ENCODE results near the gene RTF2. TPM values are rescaled to one million over a fixed set of nuclear protein-coding genes. Genes with fewer than 3 reads are reported as not detected.

Gene RTF2
- total RNA-seq, 2 experiments from 2014 or later = 118 to 125 TPM

DNA sequence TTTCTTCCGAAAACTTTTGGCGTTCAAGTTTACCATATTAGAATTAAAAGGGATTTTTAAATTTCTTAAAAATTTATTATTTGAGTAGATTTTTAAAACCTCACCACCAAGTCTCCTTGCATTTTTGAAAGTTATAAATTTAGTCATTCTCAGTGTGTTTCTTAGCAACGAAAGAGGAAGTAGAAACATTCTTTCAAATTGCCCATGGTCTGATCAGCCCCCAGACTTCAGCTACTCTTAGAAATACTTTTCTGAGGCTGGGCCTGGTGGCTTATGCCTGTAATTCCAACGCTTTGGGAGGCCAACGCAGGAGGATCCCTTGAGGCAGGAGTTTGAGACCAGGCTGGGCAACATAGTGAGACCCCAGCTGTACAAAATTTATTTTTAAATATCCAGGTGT lies 15.1 kb upstream of the RTF2 start:
- ATAC-seq (no peak), DNase-seq (no peak)
- Mint-ChIP-seq H3K4me3 (no peak overlapping the region), H3K4me1 (ENCODE audit: low read depth) (peaks cover 36% of the 10 kb centered on the region), H3K36me3 (ENCODE audit: low read depth) (peaks cover 67% of the 10 kb centered on the region), H3K27ac (no peak overlapping the region), H3K27me3 (ENCODE audit: low read depth) (no peaks in the 10 kb centered on the region), H3K9me3 (ENCODE audit: insufficient read depth) (no peaks in the 10 kb centered on the region)
- POLR2A ChIA-PET = interaction anchor here (1.2 kb wide), 1 partner anchor 42 kb away, joined by 3 read pairs; the partner anchor contains the start of gene CASS4
- CTCF ChIA-PET = interaction anchor here (1.8 to 2.2 kb wide), 2 partner anchors 11 kb away, joined by 7 to 9 read pairs; no protein-coding TSS in a partner anchor

DNA sequence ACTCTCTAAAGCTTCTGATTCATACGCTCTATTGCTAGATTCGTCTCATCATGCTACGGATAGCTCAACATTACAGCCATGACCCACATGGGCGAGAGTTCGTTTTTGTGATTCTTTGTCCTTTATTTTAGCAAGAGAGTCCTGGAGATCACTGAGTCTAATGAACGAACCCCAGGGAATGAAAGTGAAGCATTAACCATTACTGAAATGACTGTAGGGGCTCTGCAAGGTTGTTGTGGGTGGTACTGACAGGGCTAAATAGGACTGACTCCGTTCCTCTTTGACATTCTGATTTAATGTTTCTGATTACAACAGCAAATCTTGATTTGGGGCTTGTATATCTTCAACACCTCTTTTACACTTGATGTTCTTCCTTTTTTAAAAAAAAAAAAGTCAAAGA lies 13.7 kb upstream of the RTF2 start:
- Mint-ChIP-seq H3K27me3 (ENCODE audit: low read depth) (no peaks in the 10 kb centered on the region), H3K9me3 (ENCODE audit: insufficient read depth) (no peaks in the 10 kb centered on the region), H3K4me1 (ENCODE audit: low read depth) (peaks cover 45% of the 10 kb centered on the region), H3K4me3 (no peak overlapping the region), H3K36me3 (ENCODE audit: low read depth) (peaks cover 68% of the 10 kb centered on the region), H3K27ac (peak overlapping the region; percentile 53)
- DNase-seq (no peak), ATAC-seq (peak; percentile 54)
- ChIA-PET POLR2A (no interaction called here), CTCF (interaction anchor here (1.8 to 2.2 kb wide), 2 partner anchors 9 to 12 kb away, joined by 7 to 9 read pairs; no protein-coding TSS in a partner anchor)

DNA sequence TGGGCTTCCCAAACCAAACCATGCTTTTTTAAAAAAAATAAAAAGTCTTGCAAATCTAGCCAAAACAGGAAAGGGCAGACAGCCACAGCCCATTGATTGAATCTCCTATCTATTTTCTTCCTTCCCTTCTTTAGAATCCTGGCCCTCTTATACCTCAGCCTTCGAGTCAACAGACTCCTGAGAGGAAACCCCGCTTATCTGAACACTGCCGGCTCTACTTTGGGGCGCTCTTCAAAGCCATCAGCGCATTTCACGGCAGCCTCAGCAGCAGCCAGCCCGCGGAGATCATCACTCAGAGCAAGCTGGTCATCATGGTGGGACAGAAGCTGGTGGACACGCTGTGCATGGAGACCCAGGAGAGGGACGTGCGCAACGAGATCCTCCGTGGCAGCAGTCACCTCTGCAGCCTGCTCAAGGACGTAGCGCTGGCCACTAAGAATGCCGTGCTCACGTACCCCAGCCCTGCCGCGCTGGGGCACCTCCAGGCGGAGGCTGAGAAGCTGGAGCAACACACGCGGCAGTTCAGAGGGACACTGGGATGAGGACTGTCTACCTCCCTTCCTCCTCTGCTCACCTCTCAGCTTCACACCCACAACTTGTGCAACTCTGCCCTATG lies 10.1 kb upstream of the RTF2 start:
- Mint-ChIP-seq H3K36me3 (ENCODE audit: low read depth) (peaks cover 61% of the 10 kb centered on the region), H3K4me1 (ENCODE audit: low read depth) (peaks cover 73% of the 10 kb centered on the region), H3K9me3 (ENCODE audit: insufficient read depth) (no peaks in the 10 kb centered on the region), H3K27me3 (ENCODE audit: low read depth) (no peaks in the 10 kb centered on the region), H3K4me3 (no peak overlapping the region), H3K27ac (no peak overlapping the region)
- CTCF ChIA-PET = interaction anchor here (0.9 kb wide), 1 partner anchor 11 kb away, joined by 3 read pairs; no protein-coding TSS in a partner anchor
- POLR2A ChIA-PET = interaction anchor here (1.0 kb wide), 1 partner anchor 66 kb away, joined by 3 read pairs; the partner anchor contains the start of genes AURKA and CSTF1
- DNase-seq (no peak), ATAC-seq (no peak)

DNA sequence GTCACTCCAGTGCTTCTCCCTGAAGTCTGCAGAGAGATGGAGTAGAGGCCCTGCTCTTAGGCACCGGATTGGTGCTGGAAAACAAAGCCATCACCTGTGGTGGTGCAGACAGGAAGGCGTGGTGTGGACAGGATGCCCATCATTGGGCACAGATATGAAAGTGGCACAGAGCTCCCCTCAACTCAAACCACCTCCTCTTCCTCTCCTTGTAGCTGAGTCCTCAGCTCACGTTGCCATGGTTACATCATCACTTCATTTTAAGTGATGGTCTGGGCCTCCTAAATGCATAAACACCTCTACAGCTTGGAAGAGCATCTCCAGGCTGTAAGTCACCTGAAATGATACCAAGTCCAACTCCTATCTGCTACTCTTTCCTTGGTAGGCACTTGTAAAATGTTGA lies 8.0 kb upstream of the RTF2 start:
- Mint-ChIP-seq H3K36me3 (ENCODE audit: low read depth) (peaks cover 50% of the 10 kb centered on the region), H3K4me3 (peak overlapping the region; percentile 37), H3K27ac (peak overlapping the region; percentile 84), H3K27me3 (ENCODE audit: low read depth) (no peaks in the 10 kb centered on the region), H3K9me3 (ENCODE audit: insufficient read depth) (no peaks in the 10 kb centered on the region), H3K4me1 (ENCODE audit: low read depth) (peaks cover 70% of the 10 kb centered on the region)
- POLR2A ChIA-PET = interaction anchor here (0.6 to 2.9 kb wide), 3 partner anchors 17 to 68 kb away, joined by 5 to 9 read pairs (median 6); partner anchors contain the start of genes AURKA, CASS4 and CSTF1
- DNase-seq (peak; percentile 84), ATAC-seq (peak; percentile 93)
- CTCF ChIA-PET = interaction anchor here (0.6 kb wide), 1 partner anchor 40 kb away, joined by 3 read pairs; no protein-coding TSS in a partner anchor

DNA sequence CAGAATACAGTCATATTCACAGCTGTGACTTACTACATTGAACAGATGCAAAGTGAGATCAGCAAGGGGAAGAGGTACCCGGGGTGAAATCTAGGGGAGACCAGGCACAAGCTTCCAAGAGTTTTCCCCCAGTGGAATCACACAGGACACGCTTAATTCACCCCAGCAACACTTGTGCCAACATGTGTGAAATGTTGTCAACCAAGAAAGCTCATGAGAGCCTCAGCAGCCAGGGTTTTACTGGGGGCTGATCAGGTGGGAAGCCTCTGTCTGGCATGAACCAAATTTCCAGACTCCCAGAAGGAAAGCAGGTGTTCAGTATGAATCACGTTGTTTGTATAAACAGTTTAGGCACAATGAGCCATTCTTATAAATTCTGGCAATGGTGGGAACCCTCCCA lies 6.9 kb upstream of the RTF2 start:
- no peak for DNase-seq
- H3K27ac Mint-ChIP-seq = peak overlapping the region; percentile 84
- no peaks in the 10 kb centered on the region for H3K27me3 Mint-ChIP-seq (ENCODE audit: low read depth)
- ATAC-seq = no peak
- no peak overlapping the region for H3K4me3 Mint-ChIP-seq
- peaks cover 47% of the 10 kb centered on the region for H3K36me3 Mint-ChIP-seq (ENCODE audit: low read depth)
- ChIA-PET POLR2A (interaction anchor here (1.6 to 2.9 kb wide), 2 partner anchors 50 to 70 kb away, joined by 6 to 9 read pairs; partner anchors contain the start of genes AURKA, CASS4 and CSTF1), CTCF (interaction anchor here (1.3 kb wide), 1 partner anchor 43 kb away, joined by 3 read pairs; no protein-coding TSS in a partner anchor)
- H3K4me1 Mint-ChIP-seq (ENCODE audit: low read depth) = peaks cover 81% of the 10 kb centered on the region
- no peaks in the 10 kb centered on the region for H3K9me3 Mint-ChIP-seq (ENCODE audit: insufficient read depth)

DNA sequence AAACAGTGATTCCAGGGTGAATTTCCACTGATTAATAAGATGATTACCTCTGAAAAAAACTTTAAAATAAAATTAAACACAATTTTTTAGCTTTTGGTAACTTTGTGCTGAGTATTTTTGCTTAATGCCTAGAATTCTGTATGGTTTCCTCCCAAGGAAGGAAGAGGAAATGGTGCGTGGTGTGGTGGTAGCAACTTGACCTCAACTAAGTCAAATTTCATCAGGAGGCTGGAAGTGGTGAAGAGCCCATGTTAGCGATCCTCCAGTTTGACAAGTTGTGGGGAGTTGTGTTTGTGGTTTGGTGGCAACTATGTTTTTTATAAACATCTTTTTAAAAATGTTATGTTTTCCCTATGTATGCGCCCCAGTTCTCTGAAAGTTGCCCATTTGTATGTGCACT lies 5.0 kb upstream of the RTF2 start:
- Mint-ChIP-seq H3K27ac (peak overlapping the region; percentile 82), H3K9me3 (ENCODE audit: insufficient read depth) (no peaks in the 10 kb centered on the region), H3K27me3 (ENCODE audit: low read depth) (no peaks in the 10 kb centered on the region), H3K4me1 (ENCODE audit: low read depth) (peaks cover 78% of the 10 kb centered on the region), H3K36me3 (ENCODE audit: low read depth) (peaks cover 38% of the 10 kb centered on the region), H3K4me3 (peak overlapping the region; percentile 64)
- DNase-seq (peak; percentile 72), ATAC-seq (peak; percentile 13)
- ChIA-PET CTCF (interaction anchor here (0.9 to 2.3 kb wide), 10 partner anchors 9 to 71 kb away, joined by 3 to 10 read pairs (median 4); partner anchors contain the start of genes AURKA, CASS4 and CSTF1), POLR2A (interaction anchor here (1.7 to 2.9 kb wide), 2 partner anchors 45 to 52 kb away, joined by 6 to 9 read pairs; partner anchors contain the start of gene CASS4)

DNA sequence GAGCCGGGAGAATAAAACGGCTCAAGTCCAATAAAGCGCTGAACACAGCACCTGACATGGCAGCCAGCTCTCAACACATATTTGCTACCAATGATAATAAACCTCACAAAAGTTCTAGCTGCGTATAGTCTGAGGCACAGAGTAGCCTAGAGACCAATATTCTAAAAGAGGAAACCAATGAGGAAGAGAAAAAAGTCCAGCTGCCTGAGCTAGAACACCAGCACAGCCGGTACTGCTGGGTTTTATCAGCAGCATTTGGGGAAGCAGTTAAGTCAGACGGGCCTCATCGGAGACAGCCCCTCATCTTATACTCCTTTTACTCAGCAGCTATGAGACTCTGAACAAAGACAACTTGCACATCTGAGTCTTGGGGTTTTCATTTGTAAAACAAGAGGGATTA lies 2.4 kb upstream of the RTF2 start:
- no peaks in the 10 kb centered on the region for H3K9me3 Mint-ChIP-seq (ENCODE audit: insufficient read depth)
- no peaks in the 10 kb centered on the region for H3K27me3 Mint-ChIP-seq (ENCODE audit: low read depth)
- no peak overlapping the region for H3K27ac Mint-ChIP-seq
- no peak for DNase-seq
- no peak for ATAC-seq
- no peak overlapping the region for H3K4me3 Mint-ChIP-seq
- ChIA-PET CTCF (interaction anchor here (0.8 kb wide), 1 partner anchor 44 kb away, joined by 3 read pairs; no protein-coding TSS in a partner anchor), POLR2A (no interaction called here)
- H3K4me1 Mint-ChIP-seq (ENCODE audit: low read depth) = peaks cover 77% of the 10 kb centered on the region
- peaks cover 31% of the 10 kb centered on the region for H3K36me3 Mint-ChIP-seq (ENCODE audit: low read depth)

DNA sequence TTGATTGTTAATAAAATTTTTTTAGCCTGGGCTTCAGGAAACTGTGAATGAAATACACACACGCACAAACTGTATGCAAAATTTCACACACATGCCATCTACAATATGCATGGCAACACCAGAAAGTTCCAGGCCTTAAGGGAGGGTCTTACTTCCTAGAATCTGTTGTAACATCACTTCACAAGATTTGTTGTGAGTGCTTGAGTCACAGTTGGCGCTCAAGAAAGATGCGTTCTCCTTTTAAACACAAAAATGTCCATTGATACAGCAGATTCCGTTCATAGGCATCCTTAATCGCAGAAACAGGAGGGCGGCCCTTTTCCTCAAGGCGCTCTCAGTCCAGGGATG lies 485 bp upstream of the RTF2 start:
- Mint-ChIP-seq H3K4me1 (ENCODE audit: low read depth) (peaks cover 71% of the 10 kb centered on the region), H3K27me3 (ENCODE audit: low read depth) (no peaks in the 10 kb centered on the region), H3K9me3 (ENCODE audit: insufficient read depth) (no peaks in the 10 kb centered on the region), H3K4me3 (peak overlapping the region; percentile 100), H3K36me3 (ENCODE audit: low read depth) (peaks cover 23% of the 10 kb centered on the region), H3K27ac (peak overlapping the region; percentile 100)
- ChIA-PET CTCF (interaction anchor here (1.0 to 2.6 kb wide), 5 partner anchors 29 to 70 kb away, joined by 3 to 15 read pairs (median 4); partner anchors contain the start of gene CASS4), POLR2A (interaction anchor here (0.6 to 2.0 kb wide), 4 partner anchors 50 to 94 kb away, joined by 3 to 16 read pairs (median 8); partner anchors contain the start of genes AURKA, CASS4 and CSTF1)
- ATAC-seq = no peak
- DNase-seq = no peak

DNA sequence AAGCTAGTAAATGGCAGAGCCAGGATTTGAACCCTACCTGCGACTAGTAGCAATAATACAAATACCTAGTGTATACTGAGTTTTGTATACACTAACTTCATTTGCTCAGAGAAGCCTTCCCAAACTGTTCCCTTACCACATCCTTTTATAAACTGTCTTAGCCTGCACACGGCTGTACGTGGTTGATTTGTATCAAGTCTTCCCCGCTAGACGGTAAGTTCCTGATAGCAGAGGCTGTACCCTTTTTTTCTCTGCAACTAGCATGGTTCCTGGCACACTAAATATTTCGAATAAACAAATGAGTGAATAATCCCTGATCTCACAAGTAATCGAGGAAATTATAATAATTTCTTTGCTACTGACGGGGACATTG lies 636 bp downstream of the RTF2 start:
- ATAC-seq = peak; percentile 9
- no peak for DNase-seq
- Mint-ChIP-seq H3K27me3 (ENCODE audit: low read depth) (no peaks in the 10 kb centered on the region), H3K36me3 (ENCODE audit: low read depth) (peaks cover 30% of the 10 kb centered on the region), H3K4me3 (peak overlapping the region; percentile 100), H3K27ac (peak overlapping the region; percentile 100), H3K4me1 (ENCODE audit: low read depth) (peaks cover 59% of the 10 kb centered on the region), H3K9me3 (ENCODE audit: insufficient read depth) (no peaks in the 10 kb centered on the region)
- POLR2A ChIA-PET = interaction anchor here (1.0 to 2.0 kb wide), 7 partner anchors 25 to 77 kb away, joined by 3 to 16 read pairs (median 4); partner anchors contain the start of genes AURKA, CASS4 and CSTF1
- CTCF ChIA-PET = interaction anchor here (1.0 to 2.6 kb wide), 7 partner anchors 47 to 77 kb away, joined by 3 to 15 read pairs (median 6); partner anchors contain the start of genes AURKA, CASS4 and CSTF1

DNA sequence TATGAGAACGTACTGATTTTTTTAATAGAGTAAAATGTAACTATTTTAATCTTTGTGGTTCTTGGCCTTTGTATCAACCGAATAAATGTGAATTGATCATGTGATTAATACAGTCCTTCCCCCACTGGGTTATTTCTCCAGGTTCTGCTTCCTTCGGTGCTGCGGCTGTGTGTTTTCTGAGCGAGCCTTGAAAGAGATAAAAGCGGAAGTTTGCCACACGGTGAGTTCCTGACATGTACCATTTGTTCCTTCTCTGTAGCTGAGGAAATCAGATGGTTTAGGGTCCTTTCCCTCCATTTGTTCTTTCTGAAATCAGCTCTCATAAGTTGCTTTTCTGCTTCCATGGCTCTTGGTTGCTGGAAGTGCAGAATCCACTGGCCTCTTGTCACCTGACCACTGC lies 15.5 kb downstream of the RTF2 start:
- peaks cover 21% of the 10 kb centered on the region for H3K4me1 Mint-ChIP-seq (ENCODE audit: low read depth)
- no peaks in the 10 kb centered on the region for H3K27me3 Mint-ChIP-seq (ENCODE audit: low read depth)
- H3K36me3 Mint-ChIP-seq (ENCODE audit: low read depth) = peaks cover 80% of the 10 kb centered on the region
- ChIA-PET CTCF (no interaction called here), POLR2A (interaction anchor here (0.9 to 1.0 kb wide), 2 partner anchors 10 to 92 kb away, joined by 3 to 4 read pairs; partner anchors contain the start of genes AURKA and CSTF1)
- peak overlapping the region; percentile 58 for H3K4me3 Mint-ChIP-seq
- peak overlapping the region; percentile 83 for H3K27ac Mint-ChIP-seq
- no peak for DNase-seq
- peak; percentile 38 for ATAC-seq
- no peaks in the 10 kb centered on the region for H3K9me3 Mint-ChIP-seq (ENCODE audit: insufficient read depth)

DNA sequence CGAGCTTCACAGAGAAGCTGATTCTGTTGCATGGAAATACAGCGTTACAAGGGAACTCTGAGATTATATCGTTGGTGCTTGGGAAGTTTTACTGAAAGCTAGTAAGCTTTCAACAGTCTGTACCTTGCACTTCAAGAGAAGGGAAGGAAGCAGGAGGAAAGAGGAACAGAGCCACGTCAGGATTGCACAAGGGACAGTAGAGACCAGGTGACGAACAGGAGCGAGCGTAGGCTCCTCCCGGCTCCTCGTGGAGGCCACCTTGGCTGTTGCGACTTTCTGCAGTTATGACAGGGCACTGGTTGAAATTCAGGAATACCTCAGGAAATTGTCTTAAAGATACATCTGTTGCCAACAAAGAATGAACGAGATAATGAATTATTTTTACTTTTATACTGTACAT lies 18.8 kb downstream of the RTF2 start:
- no peaks in the 10 kb centered on the region for H3K27me3 Mint-ChIP-seq (ENCODE audit: low read depth)
- ChIA-PET POLR2A (no interaction called here), CTCF (no interaction called here)
- H3K27ac Mint-ChIP-seq = no peak overlapping the region
- H3K4me1 Mint-ChIP-seq (ENCODE audit: low read depth) = peaks cover 21% of the 10 kb centered on the region
- no peak overlapping the region for H3K4me3 Mint-ChIP-seq
- DNase-seq = no peak
- ATAC-seq = no peak
- H3K36me3 Mint-ChIP-seq (ENCODE audit: low read depth) = peaks cover 69% of the 10 kb centered on the region
- H3K9me3 Mint-ChIP-seq (ENCODE audit: insufficient read depth) = no peaks in the 10 kb centered on the region

DNA sequence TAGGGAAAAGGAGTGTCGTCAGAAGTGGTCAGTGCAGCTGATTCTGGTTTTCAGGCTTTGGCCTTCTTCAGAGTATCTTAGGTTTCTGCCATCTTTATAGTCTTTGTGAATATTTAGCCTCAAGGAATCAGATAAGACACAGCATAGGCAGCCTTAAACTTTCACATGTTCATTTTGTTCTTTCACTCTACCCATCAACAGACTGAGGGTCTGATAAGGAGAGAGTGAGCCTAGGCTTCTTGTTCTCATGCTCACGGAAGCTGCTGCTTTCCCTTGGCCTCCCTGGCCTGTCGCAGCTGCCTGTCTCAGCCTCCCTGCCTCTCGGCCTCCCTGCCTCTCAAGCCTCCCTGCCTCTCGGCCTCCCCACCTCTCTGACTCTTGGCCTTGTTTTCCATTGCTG lies 20.1 kb downstream of the RTF2 start:
- Mint-ChIP-seq H3K9me3 (ENCODE audit: insufficient read depth) (no peaks in the 10 kb centered on the region), H3K27me3 (ENCODE audit: low read depth) (no peaks in the 10 kb centered on the region), H3K4me3 (no peak overlapping the region), H3K4me1 (ENCODE audit: low read depth) (peaks cover 12% of the 10 kb centered on the region), H3K27ac (peak overlapping the region; percentile 47), H3K36me3 (ENCODE audit: low read depth) (peaks cover 67% of the 10 kb centered on the region)
- ChIA-PET POLR2A (no interaction called here), CTCF (no interaction called here)
- ATAC-seq (no peak), DNase-seq (no peak)

Data from activated CD8-positive, alpha-beta T cell treated with anti-CD3 and anti-CD28 coated beads, Interleukin-2, amount 10 ng/mL, durations not matched to agents 7 days and 5 days (primary cell).